GM08714 (cell line): ENCODE data around the gene CTNND2.

Experiments
- H3K4me3 ChIP-seq: fragments of 200-500 bp; sonication (Bioruptor generic); 2 replicates; pipeline ENCODE4 v1.5.1; 2014; ENCODE audit warnings: mild to moderate bottlenecking, low read length, inconsistent platforms
- ZNF274 ChIP-seq: IDR thresholded peaks from 2 replicates; pipeline ENCODE4 v1.6.1; 2012; ENCODE audit warnings: mild to moderate bottlenecking, low read depth, low read length

The CTNND2 gene

GRCh38 chr5:11390291-11390767 is 513.9 kb downstream of the CTNND2 start:
- TF ChIP-seq ZNF274 = no peak
- no peak overlapping the region for H3K4me3 ChIP-seq

GRCh38 chr5:11387382-11387781 is 516.9 kb downstream of the CTNND2 start:
- no peak overlapping the region for H3K4me3 ChIP-seq
- TF ChIP-seq ZNF274 = no peak

GRCh38 chr5:11386398-11386797 is 517.8 kb downstream of the CTNND2 start:
- H3K4me3 ChIP-seq = no peak overlapping the region
- TF ChIP-seq ZNF274 = no peak

GRCh38 chr5:11385901-11386293 is 518.3 kb downstream of the CTNND2 start:
- no peak for TF ChIP-seq ZNF274
- H3K4me3 ChIP-seq = no peak overlapping the region

GRCh38 chr5:11385251-11385900 is 518.9 kb downstream of the CTNND2 start:
- no peak for TF ChIP-seq ZNF274
- no peak overlapping the region for H3K4me3 ChIP-seq

- no peak for TF ChIP-seq ZNF274
- H3K4me3 ChIP-seq = no peak overlapping the region
Observed at GRCh38 chr5:11384441-11385250, 519.6 kb downstream of the CTNND2 start.

GRCh38 chr5:11383506-11384095 is 520.6 kb downstream of the CTNND2 start:
- H3K4me3 ChIP-seq = no peak overlapping the region
- TF ChIP-seq ZNF274 = no peak

- TF ChIP-seq ZNF274 = no peak
- H3K4me3 ChIP-seq = no peak overlapping the region
Observed at GRCh38 chr5:11378461-11378860, 525.8 kb downstream of the CTNND2 start.

- TF ChIP-seq ZNF274 = no peak
- no peak overlapping the region for H3K4me3 ChIP-seq
Observed at GRCh38 chr5:11377896-11378295, 526.4 kb downstream of the CTNND2 start.

GRCh38 chr5:11372191-11372590 is 532.1 kb downstream of the CTNND2 start:
- no peak overlapping the region for H3K4me3 ChIP-seq
- TF ChIP-seq ZNF274 = no peak

- TF ChIP-seq ZNF274 = no peak
- H3K4me3 ChIP-seq = no peak overlapping the region
Observed at GRCh38 chr5:11371021-11371420, 533.2 kb downstream of the CTNND2 start.

- H3K4me3 ChIP-seq = no peak overlapping the region
- TF ChIP-seq ZNF274 = no peak
Observed at GRCh38 chr5:11364531-11364930, 539.7 kb downstream of the CTNND2 start.

- no peak overlapping the region for H3K4me3 ChIP-seq
- TF ChIP-seq ZNF274 = no peak
Observed at GRCh38 chr5:11363631-11364178, 540.5 kb downstream of the CTNND2 start.

GRCh38 chr5:11361768-11362167 is 542.5 kb downstream of the CTNND2 start:
- TF ChIP-seq ZNF274 = no peak
- no peak overlapping the region for H3K4me3 ChIP-seq
